Neural cell (in vitro differentiated cells): Measurements from ENCODE around the gene RNPEP. TPM values are rescaled to one million over a fixed set of nuclear protein-coding genes. Genes with fewer than 3 reads are reported as not detected.

ENCODE experiments used
- H2AFZ ChIP-seq: fragments of 200-600, 300-800 bp; sonication (generic), shearing (Covaris generic); 2 replicates; pipeline ENCODE4 v1.6.0; 2014; ENCODE audit warnings: low read depth, mild to moderate bottlenecking, antibody characterized with exemption, low read length, moderate library complexity
- H3F3A ChIP-seq: fragments of 200-600 bp; shearing (Covaris generic); 2 replicates; pipeline ENCODE4 v1.6.1; 2016; ENCODE audit warnings: mild to moderate bottlenecking, moderate library complexity, mixed read lengths, antibody characterized with exemption, low read length; ENCODE audit not compliant: insufficient read depth, poor library complexity, severe bottlenecking
- H3K27ac ChIP-seq: fragments of 200-600, 300-800 bp; sonication (generic), shearing (Covaris generic); 2 replicates; pipeline ENCODE4 v1.5.1; 2014; ENCODE audit warnings: mild to moderate bottlenecking, low read length, moderate library complexity
- H3K27me3 ChIP-seq: fragments of 300-800, 200-600 bp; sonication (generic), shearing (Covaris generic); 2 replicates; pipeline ENCODE4 v1.6.0; 2014; ENCODE audit warnings: mild to moderate bottlenecking, low read depth, low read length, moderate library complexity; ENCODE audit not compliant: insufficient read depth
- H3K36me3 ChIP-seq: fragments of 300-800, 200-600 bp; sonication (generic), shearing (Covaris generic); 2 replicates; pipeline ENCODE4 v1.5.1; 2014; ENCODE audit warnings: mild to moderate bottlenecking, antibody characterized with exemption, low read length, moderate library complexity; ENCODE audit not compliant: insufficient read depth
- H3K4me2 ChIP-seq: fragments of 300-800, 200-600 bp; sonication (generic), shearing (Covaris generic); 2 replicates; pipeline ENCODE4 v1.6.0; 2014; ENCODE audit warnings: mild to moderate bottlenecking, low read length
- H3K4me3 ChIP-seq: fragments of 300-800, 200-600 bp; sonication (generic), shearing (Covaris generic); 2 replicates; pipeline ENCODE4 v1.5.1; 2014; ENCODE audit warnings: mild to moderate bottlenecking, low read length, moderate library complexity
- H3K79me2 ChIP-seq: fragments of 200-600 bp; shearing (Covaris generic); replicated peaks from 2 replicates; pipeline ENCODE4 v1.6.0; 2014; ENCODE audit warnings: mild to moderate bottlenecking, low read length, moderate library complexity; ENCODE audit not compliant: insufficient read depth
- H3K9ac ChIP-seq: fragments of 300-800, 200-600 bp; sonication (generic), shearing (Covaris generic); 2 replicates; pipeline ENCODE4 v1.6.1; 2016; ENCODE audit warnings: mild to moderate bottlenecking, low read length, mixed read lengths
- H3K9me2 ChIP-seq: fragments of 200-600 bp; shearing (Covaris generic); 2 replicates; pipeline ENCODE4 v1.6.1; 2016; ENCODE audit warnings: mild to moderate bottlenecking, low read length, mixed read lengths; ENCODE audit not compliant: insufficient read depth
- H3K9me3 ChIP-seq: fragments of 200-600, 300-800 bp; sonication (generic), shearing (Covaris generic); 2 replicates; pipeline ENCODE4 v1.6.1; 2016; ENCODE audit warnings: mild to moderate bottlenecking, mixed run types, low read length, moderate library complexity, mixed read lengths
- H4K20me1 ChIP-seq: fragments of 200-600 bp; shearing (Covaris generic); 2 replicates; pipeline ENCODE4 v1.6.1; 2016; ENCODE audit warnings: mild to moderate bottlenecking, mixed run types; ENCODE audit not compliant: insufficient read depth
- EP300 ChIP-seq: fragments of 450-650 bp; conservative IDR thresholded peaks from 2 replicates; pipeline ENCODE4 v1.6.1; 2014; ENCODE audit warnings: antibody characterized with exemption, mild to moderate bottlenecking, moderate library complexity; ENCODE audit not compliant: poor library complexity, severe bottlenecking
- EZH2 ChIP-seq: fragments of 200-600, 300-800 bp; shearing (Covaris generic), sonication (generic); IDR thresholded peaks from 2 replicates; pipeline ENCODE4 v1.6.1; 2014; ENCODE audit warnings: antibody characterized with exemption, low read length, borderline replicate concordance, mild to moderate bottlenecking; ENCODE audit not compliant: insufficient read depth, poor library complexity, severe bottlenecking
- MXI1 ChIP-seq: fragments of 450-650 bp; conservative IDR thresholded peaks from 2 replicates; pipeline ENCODE4 v1.6.1; 2014; ENCODE audit warnings: antibody characterized with exemption, mild to moderate bottlenecking; ENCODE audit not compliant: poor library complexity, severe bottlenecking
- POLR2AphosphoS5 ChIP-seq: IDR thresholded peaks from 2 replicates; pipeline ENCODE4 v1.6.1; 2012
- RAD21 ChIP-seq: fragments of 450-650 bp; conservative IDR thresholded peaks from 2 replicates; pipeline ENCODE4 v1.6.1; 2014; ENCODE audit warnings: antibody characterized with exemption, mild to moderate bottlenecking, moderate library complexity
- SMC3 ChIP-seq: fragments of 450-650 bp; conservative IDR thresholded peaks from 2 replicates; pipeline ENCODE4 v1.6.1; 2014; ENCODE audit warnings: antibody characterized with exemption, mild to moderate bottlenecking, moderate library complexity; ENCODE audit not compliant: poor library complexity
- TAF1 ChIP-seq: IDR thresholded peaks from 2 replicates; pipeline ENCODE4 v1.6.1; 2012; ENCODE audit warnings: low read depth
- polyA plus RNA-seq: library from polyadenylated mRNA; depleted of rRNA; stranded (reverse); fragments of >200 nt; gene quantifications from 2 replicates; pipeline ENCODE4 v1.2.3, GENCODE V29; 2014
- TF ChIP-seq, protein P1 (sequence below): IDR thresholded peaks from 2 replicates; pipeline ENCODE4 v1.6.1; 2012; ENCODE audit warnings: borderline replicate concordance
- TF ChIP-seq, protein P2 (sequence below): fragments of 450-650 bp; IDR thresholded peaks from 2 replicates; pipeline ENCODE4 v1.5.1; 2014; ENCODE audit warnings: antibody characterized with exemption, mild to moderate bottlenecking, moderate library complexity; ENCODE audit not compliant: poor library complexity, severe bottlenecking

RNPEP gene
- polyA plus RNA-seq, 1 donor from 2014 or later = 33.1 TPM

DNA sequence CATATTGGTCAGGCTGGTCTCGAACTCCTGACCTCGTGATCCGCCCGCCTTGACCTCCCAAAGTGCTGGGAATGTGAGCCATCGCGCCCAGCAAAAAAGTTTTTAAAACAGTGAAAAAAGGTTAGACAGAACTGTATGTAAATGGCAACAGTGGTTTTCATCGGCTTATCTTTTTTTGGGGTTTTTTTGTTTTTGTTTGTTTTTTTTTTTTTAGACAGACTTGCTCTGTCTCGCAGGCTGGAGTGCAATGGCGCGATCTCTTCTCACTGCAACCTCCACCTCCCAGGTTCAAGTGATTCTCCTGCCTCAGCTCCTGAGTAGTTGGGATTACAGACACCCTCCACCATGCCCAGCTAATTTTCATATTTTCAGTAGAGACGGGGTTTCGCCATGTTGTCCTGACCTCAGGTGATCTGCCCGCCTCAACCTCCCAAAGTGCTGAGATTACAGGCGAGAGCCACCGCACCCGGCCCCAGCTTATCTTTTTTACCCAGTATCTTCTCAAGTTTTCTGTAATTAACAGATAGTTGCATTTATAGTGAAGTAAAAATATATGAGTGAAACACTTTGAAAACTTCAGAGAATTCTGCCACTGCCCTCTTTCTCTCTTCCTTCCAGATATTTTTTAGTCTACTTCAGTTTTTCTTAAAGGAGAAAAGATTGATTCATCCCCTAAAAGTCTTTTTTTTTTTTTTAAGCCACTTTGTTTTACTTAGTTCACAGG lies 14.1 kb upstream of the RNPEP start:
- Histone ChIP-seq H3K27me3 (no peaks in the 10 kb centered on the region), H3K27ac (no peak overlapping the region), H3K79me2 (no peaks in the 10 kb centered on the region), H3K4me2 (no peak overlapping the region), H3F3A (no peaks in the 10 kb centered on the region), H4K20me1 (peaks cover 2% of the 10 kb centered on the region), H3K9me2 (no peaks in the 10 kb centered on the region), H2AFZ (no peak overlapping the region), H3K36me3 (peaks cover 21% of the 10 kb centered on the region), H3K9ac (no peak overlapping the region), H3K9me3 (no peaks in the 10 kb centered on the region), H3K4me3 (no peak overlapping the region)
- TF ChIP-seq POLR2AphosphoS5 (no peak), MXI1 (no peak), SMC3 (no peak), RAD21 (no peak), EZH2 (no peak), EP300 (no peak)
- TF ChIP-seq, protein P1, sequence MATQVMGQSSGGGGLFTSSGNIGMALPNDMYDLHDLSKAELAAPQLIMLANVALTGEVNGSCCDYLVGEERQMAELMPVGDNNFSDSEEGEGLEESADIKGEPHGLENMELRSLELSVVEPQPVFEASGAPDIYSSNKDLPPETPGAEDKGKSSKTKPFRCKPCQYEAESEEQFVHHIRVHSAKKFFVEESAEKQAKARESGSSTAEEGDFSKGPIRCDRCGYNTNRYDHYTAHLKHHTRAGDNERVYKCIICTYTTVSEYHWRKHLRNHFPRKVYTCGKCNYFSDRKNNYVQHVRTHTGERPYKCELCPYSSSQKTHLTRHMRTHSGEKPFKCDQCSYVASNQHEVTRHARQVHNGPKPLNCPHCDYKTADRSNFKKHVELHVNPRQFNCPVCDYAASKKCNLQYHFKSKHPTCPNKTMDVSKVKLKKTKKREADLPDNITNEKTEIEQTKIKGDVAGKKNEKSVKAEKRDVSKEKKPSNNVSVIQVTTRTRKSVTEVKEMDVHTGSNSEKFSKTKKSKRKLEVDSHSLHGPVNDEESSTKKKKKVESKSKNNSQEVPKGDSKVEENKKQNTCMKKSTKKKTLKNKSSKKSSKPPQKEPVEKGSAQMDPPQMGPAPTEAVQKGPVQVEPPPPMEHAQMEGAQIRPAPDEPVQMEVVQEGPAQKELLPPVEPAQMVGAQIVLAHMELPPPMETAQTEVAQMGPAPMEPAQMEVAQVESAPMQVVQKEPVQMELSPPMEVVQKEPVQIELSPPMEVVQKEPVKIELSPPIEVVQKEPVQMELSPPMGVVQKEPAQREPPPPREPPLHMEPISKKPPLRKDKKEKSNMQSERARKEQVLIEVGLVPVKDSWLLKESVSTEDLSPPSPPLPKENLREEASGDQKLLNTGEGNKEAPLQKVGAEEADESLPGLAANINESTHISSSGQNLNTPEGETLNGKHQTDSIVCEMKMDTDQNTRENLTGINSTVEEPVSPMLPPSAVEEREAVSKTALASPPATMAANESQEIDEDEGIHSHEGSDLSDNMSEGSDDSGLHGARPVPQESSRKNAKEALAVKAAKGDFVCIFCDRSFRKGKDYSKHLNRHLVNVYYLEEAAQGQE = no peak
- TF ChIP-seq, protein P2, sequence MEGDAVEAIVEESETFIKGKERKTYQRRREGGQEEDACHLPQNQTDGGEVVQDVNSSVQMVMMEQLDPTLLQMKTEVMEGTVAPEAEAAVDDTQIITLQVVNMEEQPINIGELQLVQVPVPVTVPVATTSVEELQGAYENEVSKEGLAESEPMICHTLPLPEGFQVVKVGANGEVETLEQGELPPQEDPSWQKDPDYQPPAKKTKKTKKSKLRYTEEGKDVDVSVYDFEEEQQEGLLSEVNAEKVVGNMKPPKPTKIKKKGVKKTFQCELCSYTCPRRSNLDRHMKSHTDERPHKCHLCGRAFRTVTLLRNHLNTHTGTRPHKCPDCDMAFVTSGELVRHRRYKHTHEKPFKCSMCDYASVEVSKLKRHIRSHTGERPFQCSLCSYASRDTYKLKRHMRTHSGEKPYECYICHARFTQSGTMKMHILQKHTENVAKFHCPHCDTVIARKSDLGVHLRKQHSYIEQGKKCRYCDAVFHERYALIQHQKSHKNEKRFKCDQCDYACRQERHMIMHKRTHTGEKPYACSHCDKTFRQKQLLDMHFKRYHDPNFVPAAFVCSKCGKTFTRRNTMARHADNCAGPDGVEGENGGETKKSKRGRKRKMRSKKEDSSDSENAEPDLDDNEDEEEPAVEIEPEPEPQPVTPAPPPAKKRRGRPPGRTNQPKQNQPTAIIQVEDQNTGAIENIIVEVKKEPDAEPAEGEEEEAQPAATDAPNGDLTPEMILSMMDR = no peak

DNA sequence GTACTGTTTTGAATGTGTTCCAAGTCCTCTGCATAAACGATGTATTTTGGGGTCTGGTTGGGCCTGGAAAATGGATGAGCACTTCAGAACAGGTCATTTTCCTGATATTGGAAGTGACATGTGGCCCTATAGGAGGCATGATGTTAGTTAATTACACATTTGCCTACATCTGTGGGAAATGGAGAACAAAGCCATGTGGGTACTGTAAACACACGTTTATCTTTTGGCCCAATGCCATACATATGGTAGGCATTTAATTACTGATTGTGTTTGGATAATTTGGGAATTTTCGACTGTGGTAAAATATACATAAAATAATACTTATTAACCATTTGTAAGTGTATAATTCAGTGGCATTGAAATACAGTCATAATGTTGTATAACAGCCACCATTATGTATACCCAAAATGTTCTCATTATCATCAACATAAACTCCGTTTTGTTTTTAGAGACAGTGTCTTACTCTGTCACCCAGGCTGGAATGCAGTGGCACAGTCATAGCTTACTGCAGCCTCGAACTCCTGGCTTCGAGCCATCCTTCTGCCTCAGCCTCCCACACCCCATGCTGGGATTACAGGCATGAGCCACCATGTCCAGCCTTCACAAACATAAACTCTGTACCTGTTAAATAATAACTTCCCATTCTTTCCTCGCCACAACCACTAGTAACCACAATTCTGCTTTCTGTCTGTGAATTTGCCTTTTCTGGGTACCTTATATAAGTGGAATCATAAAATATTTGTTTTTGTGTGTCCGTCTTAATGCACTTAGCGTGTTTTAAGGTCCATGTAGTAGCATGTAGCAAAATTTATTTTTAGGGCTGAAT lies 11.9 kb upstream of the RNPEP start:
- Histone ChIP-seq H3K4me3 (no peak overlapping the region), H3K9ac (no peak overlapping the region), H3F3A (no peaks in the 10 kb centered on the region), H3K36me3 (peaks cover 21% of the 10 kb centered on the region), H3K79me2 (no peaks in the 10 kb centered on the region), H3K9me3 (no peaks in the 10 kb centered on the region), H4K20me1 (peaks cover 2% of the 10 kb centered on the region), H3K4me2 (no peak overlapping the region), H3K9me2 (no peaks in the 10 kb centered on the region), H3K27me3 (no peaks in the 10 kb centered on the region), H2AFZ (no peak overlapping the region), H3K27ac (no peak overlapping the region)
- TF ChIP-seq MXI1 (no peak), TAF1 (no peak), EZH2 (no peak), EP300 (no peak)
